ENCODE measurements around the gene YEATS2.

Gene YEATS2
- long read RNA-seq, full-length matches to known transcripts: 2 of 33 reads
- long read RNA-seq, partial matches to known transcripts: 24 of 33 reads
- long read RNA-seq, other reads (novel, unspliced or antisense): 7 of 33 reads

- TF ChIP-seq REST (IDR thresholded peaks at IDR 0.05; ENCODE audit: insufficient replicate concordance, low read depth): no peak
- TF ChIP-seq SPI1 (IDR thresholded peaks at IDR 0.05; ENCODE audit: borderline replicate concordance, low read depth): no peak
- no peak for TF ChIP-seq GABPA (IDR thresholded peaks at IDR 0.05; ENCODE audit: low read depth)
- TF ChIP-seq POLR2AphosphoS5 (IDR thresholded peaks at IDR 0.05; ENCODE audit: low read depth): peak; percentile 66
- no peak for TF ChIP-seq CTCF (IDR thresholded peaks at IDR 0.05; ENCODE audit: insufficient read depth, low read length)
- peak within 1 kb of the TSS; percentile 95 for H3K4me3 ChIP-seq (replicated peaks; ENCODE audit: insufficient read depth, low read length)
- peak; percentile 52 to 73 for DNase-seq (ENCODE audit: low read depth in 1 of 2, low spot score in 1 of 2)
- H3K27ac ChIP-seq (replicated peaks): peak within 1 kb of the TSS; percentile 84
- H3K27me3 ChIP-seq (ENCODE audit: insufficient read depth, poor library complexity, severe bottlenecking): no peaks in the 10 kb centered on the region
These were observed at the start of gene YEATS2 for GRCh38 chr3:183697610-183698317. Gene YEATS2, plus strand, starts transcription at chr3:183697797. Its CDS starts 17,366 bp downstream, at chr3:183715163.

GRCh38 chr3:183650554-183650953 is 47.0 kb upstream of the YEATS2 start:
- H3K27me3 ChIP-seq (ENCODE audit: insufficient read depth, poor library complexity, severe bottlenecking): no peaks in the 10 kb centered on the region
- H3K27ac ChIP-seq (replicated peaks): no peak overlapping the region
- H3K4me3 ChIP-seq (replicated peaks; ENCODE audit: insufficient read depth, low read length): no peak overlapping the region
- no peak for TF ChIP-seq CTCF (IDR thresholded peaks at IDR 0.05; ENCODE audit: insufficient read depth, low read length)
- no peak for TF ChIP-seq SPI1 (IDR thresholded peaks at IDR 0.05; ENCODE audit: borderline replicate concordance, low read depth)
- no peak for TF ChIP-seq GABPA (IDR thresholded peaks at IDR 0.05; ENCODE audit: low read depth)
- TF ChIP-seq POLR2AphosphoS5 (IDR thresholded peaks at IDR 0.05; ENCODE audit: low read depth): no peak
- no peak for TF ChIP-seq REST (IDR thresholded peaks at IDR 0.05; ENCODE audit: insufficient replicate concordance, low read depth)
- no peak for DNase-seq (ENCODE audit: low read depth in 1 of 2, low spot score in 1 of 2)

GRCh38 chr3:183653209-183654064 is 44.2 kb upstream of the YEATS2 start:
- Histone ChIP-seq H3K27me3 (ENCODE audit: insufficient read depth, poor library complexity, severe bottlenecking) (no peaks in the 10 kb centered on the region), H3K4me3 (replicated peaks; ENCODE audit: insufficient read depth, low read length) (no peak overlapping the region), H3K27ac (replicated peaks) (no peak overlapping the region)
- no peak for TF ChIP-seq CTCF (IDR thresholded peaks at IDR 0.05; ENCODE audit: insufficient read depth, low read length)
- no peak for TF ChIP-seq REST (IDR thresholded peaks at IDR 0.05; ENCODE audit: insufficient replicate concordance, low read depth)
- TF ChIP-seq SPI1 (IDR thresholded peaks at IDR 0.05; ENCODE audit: borderline replicate concordance, low read depth): no peak
- TF ChIP-seq GABPA (IDR thresholded peaks at IDR 0.05; ENCODE audit: low read depth): no peak
- TF ChIP-seq POLR2AphosphoS5 (IDR thresholded peaks at IDR 0.05; ENCODE audit: low read depth): no peak
- DNase-seq (ENCODE audit: low read depth in 1 of 2, low spot score in 1 of 2): peak; percentile 12 to 38
